GM19452 (cell line): Measurements from ENCODE around the gene DEPDC7.
"Not testable (repeated sequence)": the region's sequence is repeated elsewhere in the genome, so short reads cannot be mapped to it uniquely, and the experiment has no call there.

Experiments used
- ATAC-seq: cut with Tn5 transposase; IDR thresholded peaks from one replicate; pipeline ENCODE4 v1.9.1; 2021; ENCODE audit not compliant: unreplicated experiment

Gene DEPDC7

GRCh38 chr11:33021937-33022336 lies 6.3 kb downstream of the DEPDC7 start:
- no peak for ATAC-seq

- ATAC-seq = no peak
These were observed 9.7 kb downstream of the DEPDC7 start for GRCh38 chr11:33025339-33025722.

DNA sequence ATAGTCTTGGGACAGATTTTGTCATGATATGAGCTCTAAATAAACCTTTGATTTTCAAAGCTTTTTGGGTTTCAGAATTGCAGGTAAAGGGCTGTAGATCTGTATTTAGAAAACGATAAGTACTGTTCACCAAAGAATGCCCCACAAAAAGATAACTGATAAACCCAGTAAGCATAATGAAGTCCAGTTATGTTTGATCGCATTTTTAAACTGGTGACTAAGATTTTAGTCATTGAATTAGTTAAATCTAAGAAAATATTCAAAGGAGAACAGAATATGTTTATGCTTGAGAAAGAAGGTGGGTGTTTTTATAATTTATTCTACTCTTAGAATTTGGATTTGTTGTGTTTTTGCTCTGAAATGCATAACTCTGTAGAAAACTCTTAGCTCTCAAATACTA lies 11.6 kb downstream of the DEPDC7 start:
- ATAC-seq = no peak

DNA sequence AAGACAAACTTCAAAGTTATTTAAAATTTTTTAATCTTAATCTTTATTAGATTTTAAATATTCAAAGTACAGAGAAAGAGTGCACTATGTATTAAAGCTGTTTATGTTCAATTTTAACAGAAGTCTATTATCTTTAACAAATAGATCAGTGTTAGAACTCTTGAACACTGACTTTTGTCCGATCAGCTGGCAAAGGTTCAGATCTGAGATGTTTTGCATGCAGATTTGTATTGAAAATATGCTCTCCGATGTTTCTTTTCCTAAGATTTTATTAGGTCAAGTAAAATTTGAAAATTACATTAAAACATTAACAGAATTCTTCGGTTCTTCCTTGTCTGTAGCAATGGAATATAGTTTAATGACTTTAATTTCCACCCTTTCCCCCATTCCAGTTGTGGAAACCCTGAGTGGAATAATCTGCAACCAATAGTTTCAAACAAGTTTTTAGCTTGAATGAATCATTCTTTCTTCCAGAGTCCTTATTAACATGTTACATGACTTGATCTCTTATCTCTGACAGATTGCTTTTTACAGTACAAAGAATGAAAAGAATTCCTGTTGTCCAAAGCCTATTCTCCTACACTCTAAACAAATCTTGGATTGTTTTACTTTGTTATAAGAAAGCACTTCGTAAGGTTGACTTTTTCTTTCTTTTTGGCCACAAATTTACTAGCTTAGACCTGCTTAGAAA lies 12.3 kb downstream of the DEPDC7 start:
- ATAC-seq = no peak

GRCh38 chr11:33028537-33028914 lies 12.8 kb downstream of the DEPDC7 start:
- no peak for ATAC-seq

- not testable (repeated sequence) for ATAC-seq
These were observed 13.5 kb downstream of the DEPDC7 start for GRCh38 chr11:33029218-33029617.

DNA sequence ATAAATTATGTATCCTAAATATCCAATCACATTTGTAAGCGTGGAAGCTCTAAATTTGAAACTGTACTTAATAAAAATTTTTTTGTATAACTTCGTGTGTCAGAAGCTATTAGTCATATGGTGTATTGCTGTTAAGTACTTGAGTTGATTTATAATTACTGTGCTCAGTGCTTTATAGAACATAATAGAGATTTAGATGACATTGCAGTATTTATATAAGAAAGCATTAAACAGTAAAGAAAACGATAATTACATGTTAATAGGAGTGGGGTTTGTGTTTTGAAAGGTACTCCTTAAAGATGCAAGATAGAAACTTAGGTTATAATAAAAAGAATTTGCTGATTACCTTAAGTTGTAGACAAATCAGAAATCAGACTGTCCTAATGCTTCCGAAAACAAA lies 17.8 kb downstream of the DEPDC7 start:
- ATAC-seq = no peak

DNA sequence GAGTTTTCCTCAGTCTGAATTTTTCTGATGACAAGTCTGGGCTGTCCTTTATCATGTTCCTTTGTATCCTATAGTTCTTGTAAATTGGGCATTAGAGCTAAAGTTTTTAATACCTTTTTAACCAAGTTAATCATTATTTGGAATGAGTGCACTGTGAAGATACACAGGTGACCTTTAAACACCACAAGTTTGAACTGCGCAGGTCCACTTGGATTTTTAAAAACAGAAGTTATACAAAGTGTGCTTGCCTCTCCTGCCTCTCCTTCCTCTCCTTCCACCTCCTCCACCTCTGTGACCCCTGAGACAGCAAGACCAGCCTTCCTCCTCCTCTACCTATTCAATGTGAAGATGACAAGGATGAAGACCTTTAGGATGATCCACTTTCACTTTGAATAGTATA lies 19.3 kb downstream of the DEPDC7 start:
- ATAC-seq = no peak

GRCh38 chr11:33039274-33040032 lies 23.8 kb downstream of the DEPDC7 start, which contains the start of gene TCP11L1:
TSS of gene TCP11L1 (plus strand) at chr11:33039572. CDS start at chr11:33043774, 4,202 bp downstream.
- peak; percentile 83 for ATAC-seq

DNA sequence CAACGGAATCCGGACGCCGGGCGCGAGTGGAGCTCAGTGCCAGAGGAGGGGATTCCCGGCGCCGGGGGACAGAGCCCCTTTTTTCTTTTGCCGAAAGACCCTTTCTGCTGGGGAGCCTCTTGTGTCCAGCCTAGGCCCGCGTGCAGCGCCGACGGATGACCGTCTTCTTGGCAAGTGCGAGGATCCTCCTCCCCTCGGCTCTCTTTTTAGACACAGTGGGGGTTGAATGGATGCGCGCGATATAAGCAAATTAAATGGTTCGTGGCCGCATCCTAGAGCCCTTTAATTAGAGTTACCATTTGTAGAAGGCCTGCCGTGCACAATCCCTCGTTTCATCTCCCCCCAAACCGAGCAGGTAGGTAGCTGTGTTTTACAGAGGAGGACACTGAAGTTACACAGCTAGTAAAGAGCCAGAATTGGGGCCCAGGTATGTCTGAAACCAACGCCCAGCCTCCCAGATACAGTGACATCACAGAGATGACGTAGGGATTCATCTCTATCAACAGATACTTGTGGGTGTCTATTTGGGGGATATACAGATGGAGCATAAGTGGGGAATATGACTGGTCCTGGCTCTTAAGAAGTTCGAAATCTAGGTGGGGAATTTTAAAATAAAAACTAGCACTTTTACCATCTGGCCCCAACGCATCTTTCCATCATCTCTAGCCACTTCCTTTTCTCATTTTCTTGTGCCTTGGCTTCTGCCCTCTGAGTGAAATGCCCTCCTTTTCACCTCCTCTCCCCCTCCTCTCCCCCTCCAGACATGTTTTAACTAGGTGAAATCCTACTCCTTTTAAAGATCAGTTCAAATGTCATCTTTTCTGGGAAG lies 24.6 kb downstream of the DEPDC7 start:
- ATAC-seq = peak; percentile 11

DNA sequence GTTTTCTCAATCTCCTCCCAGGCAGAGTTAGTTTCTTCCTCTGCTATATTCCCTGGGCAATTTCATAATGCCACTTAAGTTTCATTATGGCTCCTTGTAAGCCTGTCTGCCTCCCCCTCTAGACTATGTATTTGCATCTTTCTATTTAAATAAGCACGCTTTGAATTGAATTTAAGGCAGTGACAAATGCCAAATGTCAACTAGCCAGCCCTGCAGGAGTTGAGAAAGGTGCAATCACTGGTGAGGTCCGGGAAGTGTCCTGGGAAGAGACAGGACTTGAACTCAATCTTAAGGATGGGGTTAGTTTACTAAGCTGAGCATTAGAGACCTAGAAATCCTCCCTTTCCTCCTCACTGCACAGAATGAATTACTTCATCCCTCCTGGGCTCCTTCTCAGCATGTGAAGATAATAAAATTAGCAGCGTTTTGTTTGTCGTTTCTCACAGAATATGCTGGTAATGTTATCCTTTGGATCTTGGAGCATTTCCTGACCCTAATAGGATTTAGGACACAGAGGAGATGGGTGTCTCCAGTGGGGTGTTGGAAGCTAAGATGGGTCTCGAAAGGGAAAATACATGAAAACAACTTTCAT lies 25.3 kb downstream of the DEPDC7 start:
- ATAC-seq = no peak

GRCh38 chr11:33043221-33043830 lies 27.6 kb downstream of the DEPDC7 start:
- no peak for ATAC-seq

DNA sequence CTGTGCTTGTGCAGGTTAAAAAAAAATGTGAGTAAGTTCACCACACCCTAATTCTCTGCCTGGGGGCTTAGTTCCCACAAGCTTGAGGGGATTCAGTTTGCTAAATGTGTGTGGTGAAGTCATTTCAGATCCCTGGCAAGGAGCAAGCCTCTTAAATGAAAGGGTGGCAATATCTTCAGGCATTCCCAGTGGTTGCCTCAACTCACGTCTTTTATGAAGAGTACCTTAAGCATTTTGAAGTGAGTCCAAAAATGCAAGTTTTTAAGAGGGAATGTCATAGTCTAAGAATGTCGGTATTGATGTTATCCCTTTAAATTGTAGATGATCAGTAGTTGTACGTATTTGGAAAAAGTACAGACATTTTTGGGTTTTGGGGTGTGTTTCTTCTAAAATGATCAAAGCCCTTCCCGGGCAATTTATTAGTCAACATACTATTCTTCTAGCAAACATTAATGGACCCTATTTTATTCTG lies 28.6 kb downstream of the DEPDC7 start:
- no peak for ATAC-seq

GRCh38 chr11:33045551-33046255 lies 30.0 kb downstream of the DEPDC7 start:
- no peak for ATAC-seq

DNA sequence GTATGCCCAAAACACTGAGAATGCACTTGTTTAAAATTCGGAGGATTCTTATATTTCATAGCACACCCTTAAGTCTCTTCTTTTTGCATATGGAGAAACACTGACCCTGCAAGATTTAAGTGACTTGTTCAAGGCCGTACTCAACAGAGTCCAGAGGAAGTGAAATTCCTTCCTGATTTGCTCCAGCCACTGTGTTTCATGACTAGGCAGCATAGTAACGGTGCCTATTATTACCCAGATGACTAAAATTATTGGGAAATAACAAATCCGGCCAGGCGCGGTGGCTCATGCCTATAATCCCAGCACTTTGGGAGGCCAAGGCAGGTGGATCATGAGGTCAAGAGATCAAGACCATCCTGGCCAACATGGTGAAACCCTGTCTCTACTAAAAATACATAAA lies 33.0 kb downstream of the DEPDC7 start:
- not testable (repeated sequence) for ATAC-seq

DNA sequence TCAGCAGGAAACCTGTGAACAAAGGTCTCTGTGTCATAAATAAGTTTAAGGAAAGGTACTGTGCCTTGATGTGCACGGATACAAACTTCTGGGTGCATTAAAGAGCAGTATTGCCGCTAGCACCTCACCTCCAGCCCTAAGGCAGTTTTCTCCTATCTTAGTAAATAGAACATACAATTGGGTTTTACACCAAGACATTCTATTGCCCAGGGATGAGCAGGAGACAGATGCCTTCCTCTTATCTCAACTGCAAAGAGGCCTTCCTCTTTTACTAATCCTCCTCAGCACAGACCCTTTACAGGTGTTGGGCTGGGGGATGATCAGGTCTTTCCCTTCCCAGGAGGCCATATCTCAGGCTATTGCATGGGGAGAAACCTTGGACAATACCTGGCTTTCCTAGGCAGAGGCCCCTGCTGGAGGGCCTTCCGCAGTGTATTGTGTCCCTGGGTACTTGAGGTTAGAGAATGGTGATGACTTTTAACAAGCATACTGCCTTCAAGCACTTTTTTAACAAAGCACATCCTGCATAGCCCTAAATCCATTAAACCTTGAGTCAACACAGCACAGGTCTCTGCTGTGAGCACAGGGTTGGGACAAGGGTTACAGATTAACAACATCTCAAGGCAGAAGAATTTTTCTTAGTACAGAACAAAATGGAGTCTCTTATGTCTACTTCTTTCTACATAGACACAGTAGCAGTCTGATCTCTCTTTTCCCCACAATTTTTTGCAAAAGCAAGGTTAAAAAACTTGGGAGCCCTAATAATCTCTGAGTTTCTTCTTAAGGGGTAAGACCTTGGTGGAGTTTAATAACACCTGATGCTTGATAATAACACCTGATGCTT lies 34.1 kb downstream of the DEPDC7 start:
- not testable (repeated sequence) for ATAC-seq

DNA sequence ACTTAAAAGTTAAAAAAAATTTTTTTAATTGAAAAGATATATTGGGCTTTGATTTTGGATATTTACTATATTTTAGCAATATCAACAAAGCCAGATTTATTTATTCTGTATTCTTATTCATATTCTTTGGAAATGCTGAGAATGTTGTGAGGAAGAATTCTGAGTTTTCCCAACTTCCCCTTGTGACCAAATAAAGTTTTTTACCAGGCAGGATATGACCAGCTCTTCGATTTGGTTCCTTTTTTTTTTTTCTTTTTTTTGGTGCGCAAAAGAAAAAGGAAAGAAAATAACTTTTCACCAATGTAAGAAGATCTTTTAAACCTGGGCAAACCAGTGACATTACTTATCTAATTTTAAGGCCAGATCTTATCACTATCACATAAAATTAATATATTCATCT lies 36.6 kb downstream of the DEPDC7 start:
- ATAC-seq = no peak

- ATAC-seq = no peak
These were observed 39.7 kb downstream of the DEPDC7 start for GRCh38 chr11:33055375-33055774.

DNA sequence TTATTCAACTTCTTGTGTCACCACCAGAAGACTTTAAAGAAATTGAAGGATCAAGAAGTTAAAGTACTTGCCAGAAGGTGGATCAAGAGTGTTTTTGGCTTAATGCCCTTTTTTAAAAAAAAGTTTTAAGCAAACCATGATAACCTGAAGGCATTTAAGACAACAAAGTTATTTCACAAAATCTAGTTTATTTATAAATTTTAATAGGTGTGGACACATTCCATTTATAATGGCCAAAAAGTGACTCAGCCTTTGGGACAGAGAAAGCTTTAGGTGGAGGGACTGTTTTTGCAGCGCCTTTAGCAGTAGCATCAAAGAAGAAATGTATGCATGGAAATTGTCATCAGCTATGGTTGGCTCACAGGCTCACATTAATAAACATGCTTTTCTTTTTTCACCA lies 41.6 kb downstream of the DEPDC7 start:
- ATAC-seq = no peak
